ENCODE data around the gene CTSO. TPM values are rescaled to one million over a fixed set of nuclear protein-coding genes. Genes with fewer than 3 reads are reported as not detected.

Gene CTSO
- total RNA-seq, 2 experiments from 2014 or later: 3.7 to 3.8 TPM

GRCh38 chr4:155930330-155930729 lies 23.3 kb downstream of the CTSO start:
- peaks cover 7% of the 10 kb centered on the region for H3K36me3 ChIP-seq (ENCODE audit: insufficient read depth, low read length)
- Mint-ChIP-seq H3K27me3 (no peaks in the 10 kb centered on the region), H3K4me3 (no peak overlapping the region), H3K36me3 (ENCODE audit: low read depth) (peaks cover 78% of the 10 kb centered on the region), H3K27ac (no peak overlapping the region), H3K9me3 (peaks cover 7% of the 10 kb centered on the region), H3K4me1 (ENCODE audit: low read depth) (no peaks in the 10 kb centered on the region)
- ChIA-PET POLR2A (no interaction called here), CTCF (no interaction called here)
- H3K4me1 ChIP-seq (ENCODE audit: insufficient read depth, low read length): no peaks in the 10 kb centered on the region
- no peaks in the 10 kb centered on the region for H3K9me3 ChIP-seq (ENCODE audit: control insufficient read depth in 1 of 2, insufficient read depth in 1 of 2, low read length in 2 of 2)
- H3K27ac ChIP-seq (ENCODE audit: low read depth in 1 of 2, low read length in 2 of 2): no peak overlapping the region
- no peak overlapping the region for H3K4me3 ChIP-seq (ENCODE audit: low read length)
- ATAC-seq (ENCODE audit: poor library complexity) (no peak), DNase-seq (no peak)
- TF ChIP-seq CTCF (IDR thresholded peaks at IDR 0.05): no peak
- intact Hi-C loops (cut with DNase I, micrococcal nuclease): no loop called here
- no peaks in the 10 kb centered on the region for H3K27me3 ChIP-seq (ENCODE audit: control insufficient read depth in 1 of 2, insufficient read depth in 2 of 2, low read length in 2 of 2)

- no peaks in the 10 kb centered on the region for H3K27me3 Mint-ChIP-seq
- no peak for ATAC-seq (ENCODE audit: poor library complexity)
- no peaks in the 10 kb centered on the region for H3K4me1 ChIP-seq (ENCODE audit: insufficient read depth, low read length)
- ChIA-PET CTCF (no interaction called here), POLR2A (no interaction called here)
- H3K36me3 Mint-ChIP-seq (ENCODE audit: low read depth): peaks cover 78% of the 10 kb centered on the region
- no peaks in the 10 kb centered on the region for H3K4me1 Mint-ChIP-seq (ENCODE audit: low read depth)
- no peaks in the 10 kb centered on the region for H3K27me3 ChIP-seq (ENCODE audit: control insufficient read depth in 1 of 2, insufficient read depth in 2 of 2, low read length in 2 of 2)
- no peak for TF ChIP-seq CTCF (IDR thresholded peaks at IDR 0.05)
- no peak overlapping the region for H3K4me3 Mint-ChIP-seq
- intact Hi-C loops (cut with DNase I, micrococcal nuclease): no loop called here
- peaks cover 4% of the 10 kb centered on the region for H3K9me3 Mint-ChIP-seq
- no peak overlapping the region for H3K27ac Mint-ChIP-seq
- H3K27ac ChIP-seq (ENCODE audit: low read depth in 1 of 2, low read length in 2 of 2): no peak overlapping the region
- H3K9me3 ChIP-seq (ENCODE audit: control insufficient read depth in 1 of 2, insufficient read depth in 1 of 2, low read length in 2 of 2): no peaks in the 10 kb centered on the region
- no peak overlapping the region for H3K4me3 ChIP-seq (ENCODE audit: low read length)
- DNase-seq: no peak
- H3K36me3 ChIP-seq (ENCODE audit: insufficient read depth, low read length): peaks cover 7% of the 10 kb centered on the region
These were observed 23.8 kb downstream of the CTSO start for GRCh38 chr4:155929833-155930232.

DNA sequence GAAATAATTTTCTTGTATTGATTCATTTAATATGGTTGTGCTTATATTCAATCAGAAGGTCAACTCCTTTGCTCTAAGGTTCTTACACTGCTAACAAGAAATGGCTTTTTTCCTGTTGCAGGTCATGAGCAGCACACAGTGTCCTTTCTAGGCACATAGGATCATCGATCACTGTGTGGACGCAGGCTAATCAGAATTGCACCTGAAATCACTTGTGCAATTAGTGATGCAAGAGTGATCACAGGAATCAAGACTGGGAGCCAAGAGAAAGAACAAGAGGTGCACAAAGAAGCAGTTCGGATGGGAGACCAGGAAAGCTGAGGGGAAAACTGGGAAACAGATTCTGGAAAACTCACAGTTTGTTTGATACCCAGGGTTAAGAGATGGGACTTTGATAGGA lies 29.0 kb downstream of the CTSO start:
- ATAC-seq (ENCODE audit: poor library complexity): no peak
- H3K4me1 Mint-ChIP-seq (ENCODE audit: low read depth): no peaks in the 10 kb centered on the region
- Histone ChIP-seq H3K27ac (ENCODE audit: low read depth in 1 of 2, low read length in 2 of 2) (no peak overlapping the region), H3K27me3 (ENCODE audit: control insufficient read depth in 1 of 2, insufficient read depth in 2 of 2, low read length in 2 of 2) (no peaks in the 10 kb centered on the region), H3K36me3 (ENCODE audit: insufficient read depth, low read length) (peaks cover 7% of the 10 kb centered on the region), H3K4me1 (ENCODE audit: insufficient read depth, low read length) (no peaks in the 10 kb centered on the region), H3K9me3 (ENCODE audit: control insufficient read depth in 1 of 2, insufficient read depth in 1 of 2, low read length in 2 of 2) (no peaks in the 10 kb centered on the region), H3K4me3 (ENCODE audit: low read length) (no peak overlapping the region)
- peaks cover 57% of the 10 kb centered on the region for H3K36me3 Mint-ChIP-seq (ENCODE audit: low read depth)
- no peaks in the 10 kb centered on the region for H3K9me3 Mint-ChIP-seq
- no peak for DNase-seq
- no peaks in the 10 kb centered on the region for H3K27me3 Mint-ChIP-seq
- POLR2A ChIA-PET: no interaction called here
- no peak for TF ChIP-seq CTCF (IDR thresholded peaks at IDR 0.05)
- no peak overlapping the region for H3K27ac Mint-ChIP-seq
- CTCF ChIA-PET: no interaction called here
- no peak overlapping the region for H3K4me3 Mint-ChIP-seq
- intact Hi-C loops (cut with DNase I, micrococcal nuclease): no loop called here
